Sigmoid colon (tissue), 7 donors: ENCODE results near the gene ACTR6. TPM values are rescaled to one million over a fixed set of nuclear protein-coding genes. Genes with fewer than 3 reads are reported as not detected.
"Not testable (repeated sequence)": the region's sequence is repeated elsewhere in the genome, so short reads cannot be mapped to it uniquely, and the experiment has no call there.

Experiments
- DNase-seq: peaks from one replicate; pipeline ENCODE4 v3.0.0-alpha.2; 2019
- H3K27ac ChIP-seq, 4 donors: fragments of 200-600 bp; sonication (generic); one replicate each; pipeline ENCODE4 v1.5.1; 2016 to 2019; ENCODE audit warnings: mild to moderate bottlenecking in 1 of 4
- H3K27me3 ChIP-seq, 3 donors: fragments of 200-600 bp; sonication (generic); one replicate each; pipeline ENCODE4 v1.5.1; 2019; ENCODE audit warnings: mild to moderate bottlenecking in 1 of 3
- H3K36me3 ChIP-seq, 4 donors: fragments of 200-600 bp; sonication (generic); one replicate each; pipeline ENCODE4 v1.5.1; 2016 to 2019
- H3K4me1 ChIP-seq, 4 donors: fragments of 200-600 bp; sonication (generic); one replicate each; pipeline ENCODE4 v1.5.1; 2017 to 2019
- H3K4me3 ChIP-seq, 4 donors: fragments of 200-600 bp; sonication (generic); one replicate each; pipeline ENCODE4 v1.5.1; 2017 to 2019; ENCODE audit warnings: mild to moderate bottlenecking in 2 of 4, moderate library complexity in 1 of 4
- H3K9me3 ChIP-seq, 4 donors: fragments of 200-600 bp in 3 of 4; sonication (generic) in 3 of 4; one replicate each; pipeline versions ENCODE4 v1.5.1 to v1.6.1; 2013 to 2019
- CTCF ChIP-seq, 4 experiments: fragments of 450-650 bp in 3 of 4; fragments of 200-600 bp in 1 of 4; IDR thresholded peaks; one replicate each; pipeline ENCODE4 v1.5.1; 2016 to 2019; ENCODE audit warnings: antibody characterized with exemption in 4 of 4, mild to moderate bottlenecking in 3 of 4, moderate library complexity in 2 of 4
- EP300 ChIP-seq, 4 donors: sonication (generic); formaldehyde crosslinking; IDR thresholded peaks; one replicate each; pipeline ENCODE4 v1.6.1; 2017; ENCODE audit warnings: antibody characterized with exemption in 4 of 4
- POLR2A ChIP-seq, 2 donors: fragments of 450-650 bp; IDR thresholded peaks; one replicate each; pipeline ENCODE4 v1.6.1; 2016; ENCODE audit warnings: antibody characterized with exemption in 2 of 2, mild to moderate bottlenecking in 2 of 2, moderate library complexity in 2 of 2
- POLR2AphosphoS5 ChIP-seq, 4 donors: sonication (generic); formaldehyde crosslinking; IDR thresholded peaks; one replicate each; pipeline ENCODE4 v1.6.1; 2017; ENCODE audit warnings: antibody characterized with exemption in 4 of 4
- WGBS, 2 donors: extraction: QIAGEN DNeasy Blood & Tissue Kit; methylation state at CpG; one replicate each; pipeline ENCODE4 v1.1.7; 2013; 5-methylcytosine and 5-hydroxymethylcytosine counted together
- intact Hi-C: fragments of 100-400 bp; cut with DNase I; formaldehyde crosslinking; loops from one replicate; pipeline ENCODE4 v1.15.1; 2023
- polyA plus RNA-seq, 3 donors: library from polyadenylated mRNA; stranded (reverse); fragments of 200-250 nt; gene quantifications; one replicate each; pipeline ENCODE4 v1.2.3, GENCODE V29; 2013
- total RNA-seq, 4 donors: library from RNA; depleted of rRNA; stranded (reverse); fragments of >200 nt; gene quantifications; one replicate each; pipeline ENCODE4 v1.1.0, GENCODE V29; 2016
- donor health status: healthy with polysubstance abuse.
- donor health status: Bipolar disorder and iron deficiency.
- donor health status: healthy.

The ACTR6 gene
- total and polyA plus RNA-seq, 7 donors = 9.1 to 37.5 (median 24.2) TPM

- Histone ChIP-seq H3K4me3 (no peak overlapping the region), H3K27ac (no peak overlapping the region), H3K27me3 (no peaks in the 10 kb centered on the region), H3K36me3 (no peaks in the 10 kb centered on the region), H3K9me3 (no peaks in the 10 kb centered on the region), H3K4me1 (no peaks in the 10 kb centered on the region)
- no peak for DNase-seq
- TF ChIP-seq CTCF (IDR thresholded peaks at IDR 0.05) (no peak), EP300 (IDR thresholded peaks at IDR 0.05) (no peak), POLR2A (IDR thresholded peaks at IDR 0.05) (no peak), POLR2AphosphoS5 (IDR thresholded peaks at IDR 0.05) (no peak)
- 95 to 98% methylated on average over 1 of the region's 1 CpG for WGBS, 2 donors
- intact Hi-C loops = no loop called here
These were observed 52.8 kb downstream of the ACTR6 start for GRCh38 chr12:100253437-100253836.

- intact Hi-C loops = no loop called here
- Histone ChIP-seq H3K9me3 (no peaks in the 10 kb centered on the region), H3K4me1 (no peaks in the 10 kb centered on the region), H3K27me3 (no peaks in the 10 kb centered on the region), H3K36me3 (no peaks in the 10 kb centered on the region), H3K27ac (no peak overlapping the region), H3K4me3 (no peak overlapping the region)
- no peak for DNase-seq
- 67 to 92% methylated on average over 1 of the region's 1 CpG for WGBS, 2 donors
- TF ChIP-seq EP300 (IDR thresholded peaks at IDR 0.05) (no peak), POLR2A (IDR thresholded peaks at IDR 0.05) (no peak), CTCF (IDR thresholded peaks at IDR 0.05) (no peak), POLR2AphosphoS5 (IDR thresholded peaks at IDR 0.05) (no peak)
These were observed 54.3 kb downstream of the ACTR6 start for GRCh38 chr12:100254876-100255275.

GRCh38 chr12:100258127-100258526 lies 57.5 kb downstream of the ACTR6 start:
- H3K27me3 ChIP-seq = no peaks in the 10 kb centered on the region
- H3K9me3 ChIP-seq = no peaks in the 10 kb centered on the region
- TF ChIP-seq CTCF (IDR thresholded peaks at IDR 0.05) (no peak), EP300 (IDR thresholded peaks at IDR 0.05) (no peak), POLR2A (IDR thresholded peaks at IDR 0.05) (no peak), POLR2AphosphoS5 (IDR thresholded peaks at IDR 0.05) (no peak)
- intact Hi-C loops = no loop called here
- 98% methylated on average over 1 of the region's 1 CpG for WGBS, 2 donors
- H3K27ac ChIP-seq = no peak overlapping the region
- DNase-seq = no peak
- no peaks in the 10 kb centered on the region for H3K36me3 ChIP-seq
- H3K4me3 ChIP-seq = no peak overlapping the region
- no peaks in the 10 kb centered on the region for H3K4me1 ChIP-seq

GRCh38 chr12:100263131-100263530 lies 62.5 kb downstream of the ACTR6 start:
- 87 to 89% methylated on average over 5 of the region's 5 CpGs for WGBS, 2 donors
- no peak for DNase-seq
- intact Hi-C loops = no loop called here
- Histone ChIP-seq H3K27me3 (no peaks in the 10 kb centered on the region), H3K4me1 (peaks cover 0 to 9% (median 4%) of the 10 kb centered on the region in 4 donors), H3K4me3 (no peak overlapping the region), H3K9me3 (no peaks in the 10 kb centered on the region), H3K36me3 (no peaks in the 10 kb centered on the region), H3K27ac (no peak overlapping the region)
- no peak for TF ChIP-seq CTCF (IDR thresholded peaks at IDR 0.05)
- no peak for TF ChIP-seq POLR2AphosphoS5 (IDR thresholded peaks at IDR 0.05)

- H3K9me3 ChIP-seq, H3K27me3 ChIP-seq, intact Hi-C loops, H3K36me3 ChIP-seq, H3K4me3 ChIP-seq, H3K27ac ChIP-seq, DNase-seq: not testable (repeated sequence)
- peaks cover 0 to 29% (median 22%) of the 10 kb centered on the region in 4 donors for H3K4me1 ChIP-seq
- WGBS, 2 donors = 96 to 98% methylated on average over 5 of the region's 5 CpGs
These were observed 64.5 kb downstream of the ACTR6 start for GRCh38 chr12:100265107-100265506.
